WERI-Rb-1 (cell line): Measurements from ENCODE around the gene KCNH2.

Source experiments
- DNase-seq: peaks from one replicate; pipeline ENCODE4 v3.0.0-alpha.2; 2020
- H3K27ac ChIP-seq: fragments of 250-450 bp; sonication (Bioruptor Pico); 2 replicates; pipeline ENCODE4 v1.5.1; 2020; ENCODE audit warnings: mild to moderate bottlenecking, moderate library complexity
- H3K27me3 ChIP-seq: fragments of 250-450 bp; sonication (Bioruptor Pico); 2 replicates; pipeline ENCODE4 v1.5.1; 2021; ENCODE audit warnings: mild to moderate bottlenecking, low read depth, moderate library complexity; ENCODE audit not compliant: insufficient read depth, severe bottlenecking
- H3K36me3 ChIP-seq: fragments of 250-450 bp; sonication (Bioruptor Pico); 2 replicates; pipeline ENCODE4 v1.5.1; 2020; ENCODE audit warnings: mild to moderate bottlenecking, moderate library complexity
- H3K4me3 ChIP-seq: 2 replicates; pipeline ENCODE4 v1.5.1; 2011; ENCODE audit warnings: low read depth, mild to moderate bottlenecking, control low read depth, low read length
- H3K9me3 ChIP-seq: fragments of 250-450 bp; sonication (Bioruptor Pico); 2 replicates; pipeline ENCODE4 v1.5.1; 2021; ENCODE audit warnings: mild to moderate bottlenecking, moderate library complexity; ENCODE audit not compliant: severe bottlenecking
- TF ChIP-seq, protein P1 (sequence below): IDR thresholded peaks from 2 replicates; pipeline ENCODE4 v1.5.1; 2011; ENCODE audit warnings: low read depth, mild to moderate bottlenecking, control low read depth, inconsistent platforms, low read length

KCNH2 gene

DNA sequence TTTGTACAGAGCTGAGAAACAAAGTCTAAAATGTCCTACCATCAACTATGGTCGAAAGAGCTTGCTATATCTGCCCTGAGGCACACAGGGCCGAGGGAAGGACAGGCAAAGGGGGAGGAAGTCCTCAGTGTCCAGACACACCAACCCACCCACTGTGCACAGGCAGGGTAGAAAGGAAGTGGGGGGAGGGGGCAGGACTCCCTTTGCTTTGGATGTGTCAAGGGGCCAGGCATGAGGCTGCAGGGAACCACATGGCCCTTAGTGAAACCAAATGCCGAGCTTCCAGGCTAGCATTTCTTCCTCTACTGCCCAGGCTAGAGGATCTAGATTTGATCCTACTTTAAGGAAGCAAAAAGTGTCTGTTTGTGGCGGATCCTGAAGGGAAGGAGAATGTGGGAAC lies 28.6 kb downstream of the KCNH2 start:
- H3K4me3 ChIP-seq = no peak overlapping the region
- TF ChIP-seq, protein P1, sequence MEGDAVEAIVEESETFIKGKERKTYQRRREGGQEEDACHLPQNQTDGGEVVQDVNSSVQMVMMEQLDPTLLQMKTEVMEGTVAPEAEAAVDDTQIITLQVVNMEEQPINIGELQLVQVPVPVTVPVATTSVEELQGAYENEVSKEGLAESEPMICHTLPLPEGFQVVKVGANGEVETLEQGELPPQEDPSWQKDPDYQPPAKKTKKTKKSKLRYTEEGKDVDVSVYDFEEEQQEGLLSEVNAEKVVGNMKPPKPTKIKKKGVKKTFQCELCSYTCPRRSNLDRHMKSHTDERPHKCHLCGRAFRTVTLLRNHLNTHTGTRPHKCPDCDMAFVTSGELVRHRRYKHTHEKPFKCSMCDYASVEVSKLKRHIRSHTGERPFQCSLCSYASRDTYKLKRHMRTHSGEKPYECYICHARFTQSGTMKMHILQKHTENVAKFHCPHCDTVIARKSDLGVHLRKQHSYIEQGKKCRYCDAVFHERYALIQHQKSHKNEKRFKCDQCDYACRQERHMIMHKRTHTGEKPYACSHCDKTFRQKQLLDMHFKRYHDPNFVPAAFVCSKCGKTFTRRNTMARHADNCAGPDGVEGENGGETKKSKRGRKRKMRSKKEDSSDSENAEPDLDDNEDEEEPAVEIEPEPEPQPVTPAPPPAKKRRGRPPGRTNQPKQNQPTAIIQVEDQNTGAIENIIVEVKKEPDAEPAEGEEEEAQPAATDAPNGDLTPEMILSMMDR = no peak
- H3K9me3 ChIP-seq = no peaks in the 10 kb centered on the region
- peak; percentile 11 for DNase-seq
- no peaks in the 10 kb centered on the region for H3K27me3 ChIP-seq
- peaks cover 26% of the 10 kb centered on the region for H3K36me3 ChIP-seq
- H3K27ac ChIP-seq = no peak overlapping the region

DNA sequence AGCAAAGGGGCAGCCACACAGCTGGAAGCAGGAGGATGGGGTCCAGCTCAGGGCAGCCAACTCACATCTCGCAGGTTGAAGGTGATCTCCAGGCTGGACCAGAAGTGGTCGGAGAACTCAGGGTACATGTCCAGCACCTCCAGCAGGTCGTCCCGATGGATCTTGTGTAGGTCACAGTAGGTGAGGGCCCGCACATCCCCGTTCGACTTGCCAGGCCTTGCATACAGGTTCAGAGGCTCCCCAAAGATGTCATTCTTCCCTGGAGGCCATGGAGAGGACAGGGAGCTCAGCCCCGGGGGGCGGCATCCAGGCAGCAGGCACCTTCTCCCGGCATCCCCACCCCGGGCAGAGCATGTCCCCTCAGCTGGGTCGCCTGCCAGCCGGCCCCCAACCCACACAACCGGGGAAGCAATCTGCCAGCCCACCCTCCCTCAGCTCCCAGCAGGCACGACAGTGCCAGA lies 29.3 kb downstream of the KCNH2 start:
- Histone ChIP-seq H3K27me3 (no peaks in the 10 kb centered on the region), H3K27ac (no peak overlapping the region), H3K4me3 (no peak overlapping the region), H3K9me3 (no peaks in the 10 kb centered on the region), H3K36me3 (peaks cover 29% of the 10 kb centered on the region)
- DNase-seq = peak; percentile 7
- TF ChIP-seq, protein P1 = no peak

DNA sequence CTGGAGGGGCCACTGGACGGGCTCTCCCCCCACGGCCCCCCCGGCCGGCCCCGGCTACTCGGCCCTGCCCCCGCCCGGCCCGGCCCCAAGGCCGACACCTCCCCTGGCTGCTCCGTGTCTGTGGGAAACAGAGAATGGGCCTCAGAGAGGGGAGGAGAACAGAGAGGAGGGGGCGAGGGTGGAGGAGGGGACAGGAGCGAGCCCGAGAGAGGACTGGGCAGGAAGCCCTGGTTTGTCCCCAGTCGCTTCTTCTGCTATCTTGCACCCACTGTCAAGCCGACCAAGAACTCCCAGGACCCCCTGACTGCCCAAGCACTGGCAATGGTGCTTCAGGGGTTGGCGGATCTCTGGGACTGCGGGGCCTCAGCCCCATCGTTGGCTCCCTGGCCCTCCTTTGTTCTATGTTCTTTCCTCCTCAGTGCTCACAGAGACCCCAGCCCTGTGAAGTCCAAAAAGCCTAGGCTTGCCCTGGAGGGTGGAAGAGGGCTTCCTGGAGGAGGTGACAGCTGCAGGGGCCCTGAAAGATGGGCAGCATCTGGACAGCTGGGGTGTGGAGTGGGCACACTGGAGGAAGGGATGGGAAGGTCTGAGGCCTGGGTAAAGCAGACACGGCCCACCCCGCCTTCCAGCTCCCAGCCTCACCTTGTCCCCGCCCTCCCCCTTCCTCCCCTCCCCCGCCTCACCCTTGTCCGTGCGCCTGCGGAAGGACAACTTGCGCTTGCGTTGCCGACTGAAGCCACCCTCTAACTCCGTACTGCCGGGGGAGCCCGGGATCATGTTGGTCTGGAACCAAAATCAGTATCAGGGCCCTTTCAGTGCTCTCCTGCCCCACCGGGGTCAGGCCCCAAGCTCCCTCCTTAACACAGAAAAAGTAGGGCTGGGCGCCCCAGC lies 30.1 kb downstream of the KCNH2 start:
- no peak overlapping the region for H3K27ac ChIP-seq
- H3K27me3 ChIP-seq = no peaks in the 10 kb centered on the region
- H3K9me3 ChIP-seq = no peaks in the 10 kb centered on the region
- H3K36me3 ChIP-seq = peaks cover 27% of the 10 kb centered on the region
- DNase-seq = no peak
- TF ChIP-seq, protein P1 = no peak
- H3K4me3 ChIP-seq = no peak overlapping the region

DNA sequence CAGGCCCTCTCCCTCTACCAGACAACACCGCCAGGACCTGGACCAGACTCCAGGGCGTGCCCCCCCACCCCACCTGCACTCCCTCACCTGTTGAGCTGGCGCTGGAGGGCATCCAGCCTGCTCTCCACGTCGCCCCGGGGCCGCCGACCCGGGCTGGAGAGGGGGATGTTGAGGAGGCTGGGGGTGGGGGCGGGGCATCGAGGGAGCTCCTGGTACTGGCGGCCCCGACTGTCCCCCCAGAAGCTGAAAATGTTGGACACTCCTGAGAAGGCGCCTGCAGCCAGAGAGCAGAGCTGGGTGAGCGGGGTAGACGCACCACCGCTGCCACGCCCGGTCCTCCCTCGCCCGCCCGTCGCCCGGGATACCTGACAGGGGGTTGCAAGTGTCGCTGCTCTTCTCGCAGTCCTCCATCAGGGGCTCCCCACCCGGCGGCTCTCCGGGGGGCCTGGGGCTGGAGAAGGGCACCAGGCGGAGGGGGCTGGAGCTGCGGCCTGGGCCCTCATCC lies 30.8 kb downstream of the KCNH2 start:
- H3K27me3 ChIP-seq = no peaks in the 10 kb centered on the region
- no peak overlapping the region for H3K4me3 ChIP-seq
- peaks cover 24% of the 10 kb centered on the region for H3K36me3 ChIP-seq
- H3K9me3 ChIP-seq = no peaks in the 10 kb centered on the region
- H3K27ac ChIP-seq = no peak overlapping the region
- TF ChIP-seq, protein P1 = no peak
- DNase-seq = no peak

DNA sequence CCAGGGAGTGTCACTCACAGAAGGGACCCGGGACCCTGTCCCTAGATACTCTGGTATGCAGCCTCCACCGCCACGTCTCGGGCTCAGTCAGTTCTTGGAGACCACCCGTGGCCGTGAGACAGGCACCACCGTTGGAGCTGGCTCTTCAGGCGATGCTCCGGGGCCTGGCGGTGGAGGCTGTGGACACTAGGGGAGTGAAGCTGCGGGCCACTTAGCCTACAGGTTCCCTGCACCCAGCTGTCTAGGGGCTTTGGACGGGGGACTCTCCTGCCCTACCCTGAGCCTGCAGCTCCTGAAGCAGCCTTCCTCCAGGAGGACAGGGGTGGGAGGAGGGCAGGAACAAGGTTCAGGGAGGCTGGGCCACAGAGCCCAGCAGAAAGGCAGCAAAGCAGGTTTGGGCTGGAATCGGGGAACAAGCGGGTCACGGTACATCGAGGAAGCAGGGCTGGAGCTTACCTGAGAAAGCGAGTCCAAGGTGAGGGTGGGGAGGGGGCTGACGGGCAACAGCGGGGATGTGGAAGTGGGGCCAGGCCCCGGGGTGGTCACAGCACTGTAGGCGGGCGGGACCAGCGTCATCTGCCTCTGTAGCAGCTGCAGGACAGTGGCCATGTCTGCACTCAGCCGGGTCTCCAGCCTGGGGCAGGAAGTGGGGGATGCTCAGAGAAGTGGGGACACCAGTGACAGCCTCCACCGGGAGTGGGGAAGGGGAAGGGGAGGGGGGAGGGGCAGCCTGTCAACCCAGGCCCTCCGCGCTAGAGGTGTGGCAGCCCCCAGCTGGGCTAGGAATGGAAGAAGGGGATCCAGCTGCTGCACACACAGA lies 31.5 kb downstream of the KCNH2 start:
- H3K27ac ChIP-seq = no peak overlapping the region
- TF ChIP-seq, protein P1 = no peak
- no peaks in the 10 kb centered on the region for H3K9me3 ChIP-seq
- H3K36me3 ChIP-seq = peaks cover 17% of the 10 kb centered on the region
- H3K4me3 ChIP-seq = no peak overlapping the region
- DNase-seq = no peak
- H3K27me3 ChIP-seq = no peaks in the 10 kb centered on the region
